CD14-positive monocyte (primary cell): ENCODE data around the gene ISG20. TPM values are rescaled to one million over a fixed set of nuclear protein-coding genes. Genes with fewer than 3 reads are reported as not detected.
A peak's percentile ranks its signal among the peaks of the same experiment; 100 is the strongest.

Experiments used
- DNase-seq, 3 donors: peaks; one replicate each; pipeline ENCODE4 v3.0.0-alpha.2; 2011 to 2022
- H2AFZ ChIP-seq: 2 replicates; pipeline ENCODE4 v1.6.0; 2012; ENCODE audit warnings: mild to moderate bottlenecking, low read depth, low read length, inconsistent platforms; ENCODE audit not compliant: insufficient read depth, poor library complexity, severe bottlenecking
- H3K27ac ChIP-seq, 2 donors: 1 replicate in 1 of 2; 2 replicates in 1 of 2; pipeline ENCODE4 v1.5.1; 2012 to 2013; ENCODE audit warnings: low read length in 2 of 2, control low read depth in 1 of 2, inconsistent platforms in 1 of 2, low read depth in 1 of 2, mild to moderate bottlenecking in 1 of 2
- H3K27me3 ChIP-seq, 2 donors: one replicate each; pipeline versions ENCODE4 v1.6.0 to v1.6.1; 2011 to 2013; ENCODE audit warnings: low read length in 2 of 2; ENCODE audit not compliant: control insufficient read depth in 2 of 2, insufficient read depth in 2 of 2
- H3K36me3 ChIP-seq, 2 donors: replicated peaks in 1 of 2; 1 replicate in 1 of 2; 2 replicates in 1 of 2; pipeline versions ENCODE4 v1.5.1 to v1.6.1; 2012 to 2013; ENCODE audit warnings: low read length in 2 of 2, control low read depth in 1 of 2, inconsistent platforms in 1 of 2, mild to moderate bottlenecking in 1 of 2; ENCODE audit not compliant: insufficient read depth in 2 of 2, control insufficient read depth in 1 of 2
- H3K4me1 ChIP-seq, 2 donors: 1 replicate in 1 of 2; 2 replicates in 1 of 2; pipeline versions ENCODE4 v1.5.1 to v1.6.1; 2012 to 2013; ENCODE audit warnings: low read length in 2 of 2, control low read depth in 1 of 2, inconsistent platforms in 1 of 2, mild to moderate bottlenecking in 1 of 2, moderate library complexity in 1 of 2; ENCODE audit not compliant: insufficient read depth in 2 of 2, control insufficient read depth in 1 of 2
- H3K4me2 ChIP-seq: replicated peaks from 2 replicates; pipeline ENCODE3; 2012; ENCODE audit warnings: low read length, moderate library complexity, mild to moderate bottlenecking; ENCODE audit not compliant: poor library complexity, severe bottlenecking; ENCODE audit errors: extremely low read depth
- H3K4me3 ChIP-seq, 3 experiments: fragments of 200-600 bp in 1 of 3; sonication (generic) in 1 of 3; replicated peaks in 1 of 3; 1 replicate in 2 of 3; 2 replicates in 1 of 3; pipeline ENCODE4 v1.5.1; 2011 to 2013; ENCODE audit warnings: low read length in 3 of 3, mild to moderate bottlenecking in 3 of 3, control low read depth in 2 of 3, low read depth in 2 of 3, inconsistent platforms in 1 of 3, moderate library complexity in 1 of 3
- H3K79me2 ChIP-seq: 2 replicates; pipeline ENCODE4 v1.6.0; 2012; ENCODE audit warnings: mild to moderate bottlenecking, control low read depth, inconsistent platforms, low read length, moderate library complexity; ENCODE audit not compliant: insufficient read depth
- H3K9ac ChIP-seq: 2 replicates; pipeline ENCODE4 v1.6.0; 2017; ENCODE audit warnings: low read length, mild to moderate bottlenecking; ENCODE audit not compliant: insufficient read depth, poor library complexity, severe bottlenecking
- H3K9me3 ChIP-seq, 2 donors: replicated peaks in 1 of 2; 1 replicate in 1 of 2; 2 replicates in 1 of 2; pipeline versions ENCODE4 v1.5.1 to v1.6.1; 2012 to 2013; ENCODE audit warnings: low read length in 2 of 2, control low read depth in 1 of 2; ENCODE audit not compliant: control insufficient read depth in 1 of 2, insufficient read depth in 1 of 2
- H4K20me1 ChIP-seq: 2 replicates; pipeline ENCODE4 v1.6.0; 2012; ENCODE audit warnings: mild to moderate bottlenecking, low read length, control low read depth, moderate library complexity; ENCODE audit not compliant: insufficient read depth
- H3K27ac Mint-ChIP-seq, 7 donors: one replicate each; pipeline ENCODE4 v1.8.0; 2020; ENCODE audit warnings: mild to moderate bottlenecking in 7 of 7, mixed read lengths in 7 of 7, moderate library complexity in 6 of 7, inconsistent platforms in 2 of 7
- H3K27me3 Mint-ChIP-seq, 3 donors: one replicate each; pipeline ENCODE4 v1.8.0; 2021 to 2022; ENCODE audit warnings: low read depth in 3 of 3, mild to moderate bottlenecking in 3 of 3, mixed read lengths in 3 of 3, moderate library complexity in 3 of 3, inconsistent platforms in 1 of 3
- H3K36me3 Mint-ChIP-seq, 2 donors: one replicate each; pipeline ENCODE4 v1.8.0; 2020; ENCODE audit warnings: mixed read lengths in 2 of 2, inconsistent platforms in 1 of 2, mild to moderate bottlenecking in 1 of 2
- H3K4me1 Mint-ChIP-seq: one replicate; pipeline ENCODE4 v1.8.0; 2020; ENCODE audit warnings: mild to moderate bottlenecking, mixed read lengths
- H3K4me3 Mint-ChIP-seq, 2 donors: one replicate each; pipeline ENCODE4 v1.8.0; 2020; ENCODE audit warnings: mild to moderate bottlenecking in 2 of 2, mixed read lengths in 2 of 2, moderate library complexity in 1 of 2
- H3K9me3 Mint-ChIP-seq, 7 donors: one replicate each; pipeline ENCODE4 v1.8.0; 2020 to 2022; ENCODE audit warnings: mixed read lengths in 7 of 7, mild to moderate bottlenecking in 6 of 7, moderate library complexity in 6 of 7, inconsistent platforms in 2 of 7
- WGBS: methylation state at CpG from one replicate; pipeline ENCODE4 v1.1.5; 2013; ENCODE audit warnings: missing lambda C conversion rate; ENCODE audit not compliant: insufficient coverage; 5-methylcytosine and 5-hydroxymethylcytosine counted together
- intact Hi-C, 2 donors: fragments of 100-400 bp; cut with micrococcal nuclease; formaldehyde crosslinking; loops; one replicate each; pipeline versions ENCODE4 v1.15.0 to v1.15.1; 2023
- polyA plus RNA-seq, 3 donors: library from polyadenylated mRNA; depleted of rRNA in 1 of 3; unstranded in 2 of 3; stranded (reverse) in 1 of 3; fragments of 300-500 nt in 2 of 3; fragments of >200 nt in 1 of 3; fragmentation: Illumina TruSeq in 2 of 3; gene quantifications; 1 replicate in 2 of 3; 2 replicates in 1 of 3; pipeline ENCODE4 v1.2.3, GENCODE V29; 2012 to 2021
- TF ChIP-seq, protein P1 (sequence below): fragments of 200-600 bp; IDR thresholded peaks from one replicate; pipeline ENCODE4 v1.8.0; 2022; ENCODE audit warnings: antibody characterized with exemption, mild to moderate bottlenecking

The ISG20 gene
- polyA plus RNA-seq, 3 donors, result 15.6 to 29.3 (median 25.1) TPM

DNA sequence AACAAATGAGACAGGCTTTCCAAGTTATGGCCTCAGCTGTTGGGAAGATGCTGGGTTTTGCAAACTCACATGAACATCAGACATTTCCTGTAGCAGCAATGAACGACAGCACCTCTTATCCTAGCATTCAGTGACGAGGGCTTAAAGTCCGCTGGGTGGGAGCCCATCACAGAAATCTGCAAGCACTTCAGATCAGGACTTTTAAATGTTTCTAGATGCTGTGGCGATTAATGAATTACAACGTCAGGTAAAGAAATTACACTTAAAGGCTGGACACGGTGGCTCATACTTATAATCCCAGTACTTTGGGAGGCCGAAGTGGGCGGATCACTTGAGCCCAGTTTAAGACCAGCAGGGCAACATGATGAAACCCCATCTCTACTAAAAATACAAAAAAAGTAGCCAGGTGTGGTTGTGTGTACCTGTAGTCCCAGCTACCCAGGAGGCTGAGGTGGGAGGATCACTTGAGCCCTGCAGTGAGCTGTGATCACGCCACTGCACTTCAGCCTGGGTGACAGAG, 13.8 kb upstream of the ISG20 start:
- peaks cover 32 to 39% of the 10 kb centered on the region in 2 donors for H3K4me1 ChIP-seq
- no peak overlapping the region for H2AFZ ChIP-seq
- no peak overlapping the region for H3K4me2 ChIP-seq
- Mint-ChIP-seq H3K4me3 (no peak overlapping the region), H3K27me3 (peaks cover 0 to 4% (median 3%) of the 10 kb centered on the region in 3 donors), H3K36me3 (peaks cover 32 to 33% of the 10 kb centered on the region in 2 donors), H3K9me3 (no peaks in the 10 kb centered on the region), H3K4me1 (peaks cover 45% of the 10 kb centered on the region), H3K27ac (peak overlapping the region in 3 of 7 donors; percentile 48 to 96 (median 79))
- H3K9ac ChIP-seq, result no peak overlapping the region
- intact Hi-C loops, result loop anchor here (5.0 kb wide), 1 partner anchor 158 kb away; the partner anchor contains the start of genes MRPL46 (in 2 of the 2) and MRPS11 (in 2 of the 2)
- no peak overlapping the region for H3K4me3 ChIP-seq
- peaks cover 55% of the 10 kb centered on the region for H3K79me2 ChIP-seq
- H3K36me3 ChIP-seq, result peaks cover 23 to 38% of the 10 kb centered on the region in 2 donors
- 95% methylated on average over 4 of the region's 9 CpGs for WGBS
- H3K27me3 ChIP-seq, result no peaks in the 10 kb centered on the region
- H3K9me3 ChIP-seq, result no peaks in the 10 kb centered on the region
- H4K20me1 ChIP-seq, result peaks cover 4% of the 10 kb centered on the region
- TF ChIP-seq, protein P1, sequence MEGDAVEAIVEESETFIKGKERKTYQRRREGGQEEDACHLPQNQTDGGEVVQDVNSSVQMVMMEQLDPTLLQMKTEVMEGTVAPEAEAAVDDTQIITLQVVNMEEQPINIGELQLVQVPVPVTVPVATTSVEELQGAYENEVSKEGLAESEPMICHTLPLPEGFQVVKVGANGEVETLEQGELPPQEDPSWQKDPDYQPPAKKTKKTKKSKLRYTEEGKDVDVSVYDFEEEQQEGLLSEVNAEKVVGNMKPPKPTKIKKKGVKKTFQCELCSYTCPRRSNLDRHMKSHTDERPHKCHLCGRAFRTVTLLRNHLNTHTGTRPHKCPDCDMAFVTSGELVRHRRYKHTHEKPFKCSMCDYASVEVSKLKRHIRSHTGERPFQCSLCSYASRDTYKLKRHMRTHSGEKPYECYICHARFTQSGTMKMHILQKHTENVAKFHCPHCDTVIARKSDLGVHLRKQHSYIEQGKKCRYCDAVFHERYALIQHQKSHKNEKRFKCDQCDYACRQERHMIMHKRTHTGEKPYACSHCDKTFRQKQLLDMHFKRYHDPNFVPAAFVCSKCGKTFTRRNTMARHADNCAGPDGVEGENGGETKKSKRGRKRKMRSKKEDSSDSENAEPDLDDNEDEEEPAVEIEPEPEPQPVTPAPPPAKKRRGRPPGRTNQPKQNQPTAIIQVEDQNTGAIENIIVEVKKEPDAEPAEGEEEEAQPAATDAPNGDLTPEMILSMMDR, result no peak
- peak overlapping the region in 1 of 2 donors; percentile 76 for H3K27ac ChIP-seq
- no peak for DNase-seq

DNA sequence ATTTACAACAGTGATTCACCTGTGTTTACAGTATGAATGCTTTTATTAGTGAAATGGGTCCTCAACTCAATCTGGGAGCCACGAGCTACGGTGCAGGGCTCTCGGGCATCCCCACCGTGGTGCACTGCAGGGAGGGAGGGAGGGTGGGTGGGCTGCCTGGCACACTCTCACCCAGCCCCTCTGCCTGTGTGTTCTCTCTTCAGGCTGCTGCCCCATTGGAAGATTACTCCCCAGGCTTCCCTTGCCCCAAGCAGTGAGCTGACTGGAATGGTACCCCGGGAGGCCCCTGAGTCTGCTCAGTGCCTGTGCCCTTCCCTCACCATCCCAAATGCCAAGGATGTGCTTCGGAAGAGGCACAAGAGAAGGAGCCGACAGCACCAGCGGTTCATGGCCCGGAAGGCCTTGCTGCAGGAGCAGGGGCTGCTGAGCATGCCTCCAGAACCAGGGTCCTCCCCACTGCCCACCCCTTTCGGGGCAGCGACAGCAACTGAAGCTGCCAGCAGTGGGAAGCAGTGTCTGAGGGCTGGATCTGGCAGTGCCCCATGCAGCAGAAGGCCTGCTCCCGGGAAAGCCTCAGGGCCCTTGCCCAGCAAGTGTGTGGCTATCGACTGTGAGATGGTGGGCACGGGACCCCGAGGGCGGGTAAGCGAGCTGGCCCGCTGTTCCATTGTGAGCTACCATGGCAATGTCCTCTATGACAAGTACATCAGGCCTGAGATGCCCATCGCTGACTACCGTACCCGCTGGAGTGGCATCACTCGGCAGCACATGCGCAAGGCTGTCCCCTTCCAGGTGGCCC, 12.7 kb upstream of the ISG20 start:
- 97% methylated on average over 13 of the region's 23 CpGs for WGBS
- H4K20me1 ChIP-seq, result peaks cover 4% of the 10 kb centered on the region

More for the DNA sequence above, 12.7 kb upstream of the ISG20 start:
- Mint-ChIP-seq H3K9me3 (no peaks in the 10 kb centered on the region), H3K4me1 (peaks cover 47% of the 10 kb centered on the region), H3K27ac (peak overlapping the region in 2 of 7 donors; percentile 15 to 25), H3K4me3 (no peak overlapping the region), H3K27me3 (no peaks in the 10 kb centered on the region), H3K36me3 (peaks cover 37 to 39% of the 10 kb centered on the region in 2 donors)
- TF ChIP-seq, protein P1, result no peak
- Histone ChIP-seq H3K9me3 (no peaks in the 10 kb centered on the region), H2AFZ (no peak overlapping the region), H3K27ac (peak overlapping the region in 1 of 2 donors; percentile 6), H3K27me3 (no peaks in the 10 kb centered on the region), H3K36me3 (peaks cover 28 to 48% of the 10 kb centered on the region in 2 donors), H3K9ac (no peak overlapping the region), H3K4me1 (peaks cover 31 to 37% of the 10 kb centered on the region in 2 donors), H3K4me2 (no peak overlapping the region), H3K79me2 (peaks cover 59% of the 10 kb centered on the region), H3K4me3 (no peak overlapping the region)
- DNase-seq, result no peak
- intact Hi-C loops, result no loop called here
